Activated gamma-delta T cell (primary cell): ENCODE data around the gene MYOF.
"Not testable (repeated sequence)": the region's sequence is repeated elsewhere in the genome, so short reads cannot be mapped to it uniquely, and the experiment has no call there.

Source experiments
- DNase-seq: peaks from one replicate; lab custom pipeline; 2025; lab: John Stamatoyannopoulos, UW

Gene MYOF

DNA sequence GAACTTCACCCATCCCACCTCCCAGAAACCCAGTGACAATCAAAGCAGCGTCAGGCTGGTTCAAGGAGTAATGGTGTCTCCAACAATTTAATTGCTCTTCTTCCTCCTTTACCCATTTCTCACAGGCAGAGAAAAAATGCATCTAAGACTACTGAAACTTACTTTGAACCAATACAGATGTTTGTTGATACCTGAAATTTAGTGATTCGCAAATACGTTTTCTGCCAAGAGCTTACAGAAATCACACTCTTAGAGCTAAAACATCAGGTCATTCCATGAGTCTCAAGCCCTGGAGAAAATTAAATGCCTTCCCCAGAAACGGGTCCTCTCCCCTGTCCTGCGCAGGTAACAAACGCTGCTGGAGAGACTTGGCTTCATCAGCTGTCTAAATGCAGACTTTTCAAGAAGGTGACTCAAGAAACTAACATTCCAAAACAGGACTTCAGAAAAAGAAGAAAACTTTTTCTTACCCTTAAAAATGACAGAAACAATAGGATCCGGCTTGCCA lies 443 bp downstream of the MYOF start:
- no peak for DNase-seq

DNA sequence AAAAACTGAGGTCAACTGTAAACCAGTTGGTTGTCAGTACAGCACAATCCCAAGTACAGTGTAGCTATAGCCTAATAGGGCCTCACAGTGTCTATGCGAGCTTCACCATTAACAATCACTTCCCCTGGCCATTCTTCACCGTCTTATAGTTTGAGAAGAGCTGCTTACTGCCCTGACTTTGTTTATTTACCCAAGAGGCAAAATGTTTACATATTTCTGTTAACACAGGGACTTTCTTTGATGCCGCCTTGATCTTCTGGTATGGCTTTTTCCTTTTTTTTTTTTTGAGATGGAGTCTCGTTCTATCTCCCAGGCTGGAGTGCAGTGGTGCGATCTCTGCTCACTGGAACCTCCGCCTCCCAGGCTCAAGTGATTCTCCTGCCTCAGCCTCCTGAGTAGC lies 3.3 kb downstream of the MYOF start:
- DNase-seq: no peak

DNA sequence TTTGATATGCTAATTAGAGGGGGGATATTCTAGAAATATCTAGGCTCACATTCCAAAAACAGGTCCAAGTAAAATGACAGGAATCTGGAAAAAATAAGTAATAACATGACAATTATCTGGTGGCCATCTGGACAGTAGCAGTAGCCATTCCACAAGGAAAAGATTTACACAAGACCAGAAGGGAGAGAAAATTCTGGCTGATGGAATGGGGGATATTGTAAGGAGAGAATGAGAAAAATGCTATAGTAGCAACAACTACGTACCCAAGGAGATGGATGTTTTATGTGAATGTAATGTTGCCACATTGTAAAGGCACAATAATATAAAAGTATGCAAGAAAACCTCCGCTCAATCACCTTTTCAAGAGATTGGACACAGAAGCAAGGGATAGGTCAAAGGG lies 5.4 kb downstream of the MYOF start:
- no peak for DNase-seq

DNA sequence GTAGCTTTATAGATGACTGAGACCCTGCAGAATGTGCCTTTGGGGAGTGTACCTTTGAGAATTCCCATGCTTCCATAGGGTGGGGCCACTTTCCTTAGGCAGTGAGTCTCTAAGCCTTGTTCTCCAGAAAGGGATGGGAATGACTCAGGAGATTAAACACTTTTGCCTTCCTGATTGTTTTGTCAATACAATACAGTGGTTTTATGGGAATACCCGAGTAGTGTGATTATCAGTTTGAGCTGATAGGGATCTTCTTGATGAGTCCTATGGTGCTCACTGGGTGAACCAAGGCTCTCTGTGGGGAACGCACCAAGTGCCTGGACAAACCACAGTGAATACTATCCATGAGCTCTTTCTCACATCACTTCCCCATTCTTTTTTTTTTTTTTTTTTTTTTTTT lies 6.3 kb downstream of the MYOF start:
- no peak for DNase-seq

DNA sequence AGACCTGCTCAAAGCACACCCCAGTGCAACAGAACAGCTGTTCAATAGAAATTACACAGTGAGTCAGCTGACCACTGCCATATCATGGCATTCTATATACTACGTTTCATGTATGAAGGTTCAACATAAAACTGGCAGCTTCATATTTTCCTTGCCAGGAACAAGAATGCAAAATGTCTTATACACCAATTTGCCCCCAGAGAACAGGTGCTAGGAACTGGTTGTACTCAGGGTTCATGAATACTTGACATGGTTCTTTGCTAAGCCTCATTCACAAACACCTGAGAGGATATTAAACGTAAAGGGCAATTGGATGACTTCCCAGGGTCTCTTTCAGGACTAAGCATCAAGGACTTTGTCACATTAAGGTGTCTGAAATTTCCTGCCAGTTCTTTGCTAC lies 6.9 kb downstream of the MYOF start:
- no peak for DNase-seq

DNA sequence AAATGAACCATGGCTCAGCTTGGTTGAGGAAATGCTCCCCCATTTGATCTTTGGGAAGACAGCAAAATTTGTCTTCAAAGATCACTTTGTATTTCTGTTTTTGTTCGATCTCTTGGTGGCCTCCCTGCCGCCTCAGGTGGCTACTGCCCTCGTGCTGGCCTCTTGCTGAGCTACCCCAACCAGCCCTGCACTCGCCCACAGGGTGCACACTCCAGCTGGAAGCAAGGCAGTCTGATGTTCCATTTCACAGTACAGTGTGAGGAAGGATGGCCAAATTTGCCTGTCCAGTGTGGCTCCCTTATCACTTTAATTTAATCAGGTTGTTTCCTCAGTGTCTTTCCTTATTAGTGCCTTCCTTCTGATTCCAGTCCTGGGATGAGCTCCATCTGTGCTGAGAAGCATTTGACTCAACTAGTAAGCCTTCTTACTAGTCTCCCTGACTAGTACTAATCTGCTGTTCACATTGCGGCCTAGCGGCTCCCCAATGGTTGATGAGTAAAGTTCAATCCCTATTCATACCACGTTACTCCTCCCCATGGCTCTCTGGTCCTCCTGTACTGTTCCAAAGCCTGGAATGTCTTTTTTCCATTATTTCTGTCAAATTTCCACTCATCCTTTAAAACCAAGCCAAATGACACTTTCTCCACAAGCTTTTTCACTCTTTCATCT lies 8.2 kb downstream of the MYOF start:
- no peak for DNase-seq

DNA sequence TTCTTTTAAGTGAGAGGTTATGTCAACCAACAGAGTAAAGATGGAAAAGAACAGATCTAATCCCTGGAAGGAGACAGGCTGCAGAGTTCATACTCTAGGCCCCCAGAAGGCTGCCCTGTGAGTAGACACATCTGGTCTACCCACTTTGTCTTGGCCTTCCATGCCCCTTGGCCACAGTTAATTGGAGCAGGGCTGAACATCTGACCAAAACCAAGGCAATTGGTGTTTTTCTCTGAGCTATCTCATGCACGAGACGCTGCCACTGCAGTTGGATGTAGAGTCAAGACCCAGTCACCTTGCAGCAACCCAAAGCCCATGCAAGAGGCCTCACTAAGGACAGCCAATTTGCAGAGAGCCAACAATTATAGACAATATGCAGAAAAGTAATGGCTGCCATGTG lies 9.0 kb downstream of the MYOF start:
- no peak for DNase-seq

DNA sequence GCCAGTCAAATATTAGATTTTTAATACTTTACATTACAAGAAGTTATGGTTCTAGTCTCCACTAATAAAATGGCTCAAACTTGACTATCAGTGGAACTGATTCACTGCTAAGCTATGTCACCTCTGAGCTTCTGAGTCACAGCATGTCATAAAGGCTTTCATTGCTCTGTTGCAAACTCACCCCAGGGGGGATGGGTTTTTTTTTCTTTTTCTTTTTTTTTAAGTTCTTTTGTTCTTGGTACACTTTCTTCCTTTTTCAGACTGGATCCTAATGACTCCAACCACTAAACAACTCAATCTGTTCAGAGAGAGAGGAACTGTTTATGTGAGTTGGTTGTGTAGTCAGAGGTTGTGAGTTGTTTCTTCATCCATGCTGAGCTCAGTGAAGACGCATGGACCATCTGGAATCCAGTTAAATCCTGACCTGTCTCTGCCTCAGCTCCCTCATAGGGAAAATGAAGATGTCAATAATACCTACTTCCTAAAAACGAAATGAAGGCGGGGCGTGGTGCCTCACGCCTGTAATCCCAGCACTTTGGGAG lies 11.0 kb downstream of the MYOF start:
- no peak for DNase-seq

DNA sequence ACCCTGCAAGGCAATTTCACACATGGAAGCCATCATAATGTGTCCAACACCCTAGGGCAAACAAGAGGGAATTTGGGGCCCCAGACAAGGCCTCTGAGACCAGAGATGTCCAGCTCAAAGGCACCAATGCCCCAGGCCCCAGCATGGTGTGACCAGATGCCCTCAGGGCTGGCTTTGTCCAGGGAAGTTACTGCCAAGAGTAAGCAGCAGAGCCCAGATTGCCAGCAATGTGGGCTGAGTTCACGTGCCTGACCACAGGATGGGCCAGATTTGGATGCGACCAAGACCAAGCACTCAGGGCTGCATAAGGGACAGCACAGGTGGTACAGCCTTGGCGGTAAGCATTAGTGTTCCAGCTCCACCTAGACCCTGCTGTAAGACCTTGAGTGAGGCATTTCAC lies 12.7 kb downstream of the MYOF start:
- DNase-seq: no peak

DNA sequence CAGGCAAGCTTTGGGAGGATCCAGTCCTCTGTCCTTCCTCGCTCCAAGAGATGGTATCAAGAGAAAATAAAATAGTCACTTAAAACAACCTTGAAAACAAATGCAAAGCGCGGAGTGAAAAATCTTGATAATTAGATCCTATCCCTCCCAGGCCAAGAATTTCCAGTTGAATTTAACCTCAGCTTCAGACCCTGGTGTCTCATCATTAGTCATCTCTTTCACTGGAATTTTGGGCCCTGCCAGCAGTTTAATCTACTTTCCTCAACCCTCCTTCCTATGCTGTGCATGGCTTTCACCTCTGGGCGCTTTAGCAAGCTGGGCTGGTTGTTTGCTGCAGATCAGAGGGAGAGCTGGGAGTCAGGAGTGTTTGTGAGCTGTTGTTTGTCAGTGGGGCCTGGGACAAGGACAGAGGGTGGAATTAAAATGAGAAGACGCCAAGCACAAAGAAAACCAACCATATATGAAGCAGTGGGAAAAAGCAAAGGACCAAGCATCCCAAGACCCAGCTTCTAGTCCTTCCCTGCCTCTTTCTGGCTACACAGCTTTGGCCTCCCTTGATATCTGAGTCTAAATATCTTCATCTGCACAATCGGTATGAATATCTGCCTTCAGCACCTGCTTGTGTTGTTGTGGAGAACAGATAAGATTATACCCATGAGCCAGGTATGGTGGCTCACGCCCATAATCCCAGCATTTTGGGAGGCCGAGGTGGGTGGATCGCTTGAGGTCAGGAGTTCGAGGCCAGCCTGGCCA lies 13.5 kb downstream of the MYOF start:
- DNase-seq: no peak

DNA sequence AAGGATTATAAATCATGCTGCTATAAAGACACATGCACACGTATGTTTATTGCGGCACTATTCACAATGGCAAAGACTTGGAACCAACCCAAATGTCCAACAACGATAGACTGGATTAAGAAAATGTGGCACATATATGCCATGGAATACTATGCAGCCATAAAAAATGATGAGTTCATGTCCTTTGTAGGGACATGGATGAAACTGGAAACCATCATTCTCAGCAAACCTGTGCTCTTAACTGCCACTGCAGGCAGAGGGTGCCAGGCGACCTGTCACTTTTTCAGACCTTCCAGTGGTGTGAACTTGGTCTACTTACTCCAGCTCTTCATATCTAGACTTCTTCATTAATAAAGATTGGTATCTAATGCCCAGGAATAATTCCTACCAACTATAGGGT lies 14.5 kb downstream of the MYOF start:
- not testable (repeated sequence) for DNase-seq

DNA sequence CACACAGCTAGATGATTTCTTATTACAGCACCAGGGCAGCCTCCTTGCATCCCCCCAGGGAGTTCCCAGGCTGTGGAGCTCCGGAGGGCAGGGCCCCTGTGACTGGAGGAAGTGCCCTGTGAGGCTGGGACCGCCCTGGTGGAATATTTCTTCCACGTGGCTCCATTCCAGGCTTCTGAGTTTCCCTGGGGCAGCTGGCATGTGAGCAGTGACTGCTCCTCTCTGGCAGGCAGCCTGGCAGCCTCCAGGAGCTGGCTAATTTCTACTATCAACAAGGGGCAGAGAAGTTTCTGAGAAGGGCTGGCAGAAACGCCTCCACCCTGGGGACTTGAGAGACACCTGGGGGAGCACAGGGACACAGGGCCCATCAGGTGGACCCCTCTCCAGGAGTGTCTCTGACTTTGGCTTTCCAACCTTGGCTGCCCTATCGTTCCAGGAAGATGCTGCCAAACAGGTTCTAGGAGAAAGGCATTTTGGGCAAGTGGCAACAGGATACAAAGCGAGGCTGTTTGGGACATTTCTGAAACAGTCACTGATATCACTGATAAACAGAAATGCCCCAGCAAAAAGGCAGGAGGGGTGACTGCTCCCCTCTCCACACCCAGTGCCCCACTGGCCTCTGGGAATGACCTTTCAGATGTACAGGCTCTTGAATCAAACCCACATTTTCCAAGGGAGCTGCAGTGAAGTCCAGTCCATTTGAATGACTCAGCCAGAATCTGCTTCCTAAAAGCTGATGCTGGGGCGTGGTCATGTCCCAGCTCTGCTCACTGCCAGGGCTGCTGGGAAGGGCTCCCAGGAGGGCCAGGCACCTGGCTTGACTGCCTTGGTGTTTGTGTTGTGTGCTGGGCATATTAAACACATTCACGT lies 16.1 kb downstream of the MYOF start:
- DNase-seq: no peak

DNA sequence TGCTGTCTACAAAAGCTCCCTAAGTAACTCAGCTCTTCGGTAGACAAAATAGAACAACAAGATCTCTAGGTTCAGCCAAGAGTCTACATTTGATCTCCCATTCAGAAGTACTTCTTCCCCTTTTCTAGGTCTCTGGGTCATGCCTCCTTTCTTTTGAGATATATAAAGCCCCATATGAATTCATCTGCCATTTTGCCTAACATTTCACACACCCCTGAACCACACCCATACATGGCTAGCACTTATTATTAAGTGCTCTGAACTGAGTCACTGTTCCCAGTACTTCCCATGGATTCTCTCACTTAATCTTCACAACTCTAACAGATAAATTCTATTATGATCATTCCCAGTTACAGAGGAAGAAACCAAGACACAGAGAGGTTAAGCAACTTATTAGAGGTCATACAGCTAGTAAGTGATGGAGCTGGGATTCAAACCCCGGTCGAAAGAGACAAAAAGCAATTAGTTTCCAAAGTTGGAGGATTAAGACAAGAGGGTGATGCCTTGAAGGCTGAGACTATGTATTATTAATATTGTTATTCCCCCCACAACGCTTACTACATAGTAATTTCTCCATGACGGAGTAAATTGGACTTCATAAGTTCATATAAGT lies 17.3 kb downstream of the MYOF start:
- DNase-seq: no peak

DNA sequence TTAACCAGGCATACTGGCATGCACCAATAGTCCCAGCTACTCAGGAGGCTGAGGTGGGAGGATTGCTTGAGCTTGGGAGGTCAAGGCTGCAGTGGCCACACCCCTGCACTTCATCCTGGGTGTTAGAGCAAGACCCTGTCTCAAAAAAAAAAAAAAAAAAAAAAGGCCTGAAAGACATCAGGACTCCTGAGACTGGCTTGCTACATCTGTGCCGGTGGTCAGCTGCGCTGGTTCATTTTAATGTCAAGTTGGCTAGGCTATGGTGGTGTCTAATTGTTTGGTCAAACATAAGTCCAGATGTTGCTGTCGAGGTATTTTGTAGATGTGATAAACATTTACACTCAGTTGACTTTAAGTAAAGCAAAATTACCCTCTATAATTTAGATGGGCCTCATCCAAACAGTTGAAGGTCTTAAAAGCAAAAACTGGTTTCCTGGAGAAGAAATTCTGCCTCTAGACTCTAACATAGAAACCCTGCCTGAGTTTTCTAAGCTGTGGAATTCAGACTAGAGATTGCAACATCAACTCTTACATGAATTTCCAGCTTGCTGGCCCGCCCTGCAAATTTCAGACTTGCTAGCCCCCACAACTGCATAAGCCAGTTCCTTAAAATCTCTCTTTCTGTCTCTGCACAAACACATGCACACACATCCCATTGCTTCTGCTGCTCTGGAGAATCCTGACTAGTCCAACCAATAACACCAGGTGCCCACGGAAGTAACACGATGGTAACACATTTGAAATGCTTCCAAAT lies 18.2 kb downstream of the MYOF start:
- no peak for DNase-seq

DNA sequence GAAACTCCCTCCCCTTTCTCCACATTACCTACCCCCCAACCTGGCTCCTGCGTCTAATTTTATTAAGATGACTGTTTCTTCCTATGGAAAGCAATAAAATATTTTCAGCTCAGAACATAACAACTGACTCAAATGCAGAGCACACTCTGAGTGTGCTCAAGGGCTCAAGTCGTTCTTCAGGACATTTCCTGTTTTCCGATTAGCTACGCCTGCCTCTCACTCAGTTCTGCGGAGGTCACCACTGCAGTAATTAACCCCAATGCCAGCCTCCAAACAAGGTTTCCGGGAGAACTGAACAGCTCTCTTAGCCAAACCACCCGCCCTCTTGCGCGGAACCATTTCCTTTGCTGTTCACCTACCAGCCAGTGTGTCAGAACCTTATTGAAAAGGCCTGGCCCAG lies 19.3 kb downstream of the MYOF start:
- no peak for DNase-seq

DNA sequence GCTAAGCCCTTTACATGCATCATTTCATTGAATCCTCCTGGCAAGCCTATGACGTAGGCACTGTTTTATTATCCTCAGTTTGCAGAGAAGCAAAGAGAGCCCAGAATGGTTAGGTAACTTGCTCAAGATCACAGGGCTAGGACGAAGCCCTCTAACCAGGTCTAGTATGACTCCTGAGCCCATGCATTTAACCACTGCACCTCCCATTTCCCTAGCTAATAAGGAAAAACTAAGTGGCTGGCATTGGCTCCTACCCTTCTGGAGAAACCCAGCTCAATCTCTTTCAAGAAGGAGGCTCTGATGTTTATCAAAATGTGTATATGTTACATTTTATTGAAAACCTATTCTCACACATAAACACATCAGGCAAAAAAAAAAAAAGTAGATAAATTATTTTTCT lies 19.8 kb downstream of the MYOF start:
- DNase-seq: no peak

DNA sequence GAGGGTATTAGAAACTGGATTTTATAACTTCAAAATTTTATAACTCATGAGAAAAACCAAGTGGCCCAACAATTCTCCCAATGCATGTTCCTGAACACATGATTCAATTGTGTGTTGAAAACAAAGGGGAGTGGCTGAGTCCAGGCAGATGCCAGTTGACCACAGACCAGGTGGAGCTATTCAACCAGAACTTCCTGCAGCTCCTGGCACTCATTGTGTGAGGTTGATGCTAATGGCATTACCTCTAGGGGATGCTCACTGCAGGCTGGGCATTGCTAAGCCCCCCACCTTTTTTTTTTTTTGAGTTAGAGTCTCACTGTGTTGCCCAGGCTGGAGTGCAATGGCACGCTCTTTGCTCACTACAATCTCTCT lies 20.3 kb downstream of the MYOF start:
- no peak for DNase-seq

DNA sequence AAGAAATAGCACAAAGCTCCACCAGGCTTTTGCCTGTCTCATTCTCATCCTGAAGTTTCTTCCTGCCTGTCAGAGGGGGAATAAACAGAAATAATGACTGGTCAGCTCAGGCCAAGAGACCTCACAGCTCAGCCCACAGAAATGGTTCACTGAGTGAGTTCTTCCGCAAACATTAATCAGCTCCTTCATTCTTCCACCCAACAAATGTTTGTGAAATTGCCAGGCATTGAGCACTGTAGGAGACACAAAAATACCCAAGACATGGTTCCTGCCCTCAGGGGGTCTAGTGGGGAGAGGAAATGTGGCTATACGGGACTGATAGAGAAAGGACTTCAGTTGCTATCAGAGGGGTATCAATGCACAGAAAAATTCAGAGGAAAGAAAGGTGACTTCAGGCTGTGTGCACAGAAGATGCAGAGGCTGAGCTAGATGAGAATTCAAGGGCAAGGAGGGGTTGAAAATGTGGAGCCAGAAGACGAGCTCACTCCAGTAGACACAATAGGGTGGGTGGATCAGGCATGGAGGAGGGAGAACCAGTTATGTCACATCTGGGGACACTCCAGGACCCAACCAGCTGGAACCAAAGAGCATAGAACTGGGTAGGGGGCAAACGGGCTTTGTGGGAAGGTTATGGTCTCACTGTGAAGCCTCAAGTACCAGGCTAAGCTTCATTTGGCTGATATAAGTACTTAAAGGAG lies 20.9 kb downstream of the MYOF start:
- DNase-seq: no peak

DNA sequence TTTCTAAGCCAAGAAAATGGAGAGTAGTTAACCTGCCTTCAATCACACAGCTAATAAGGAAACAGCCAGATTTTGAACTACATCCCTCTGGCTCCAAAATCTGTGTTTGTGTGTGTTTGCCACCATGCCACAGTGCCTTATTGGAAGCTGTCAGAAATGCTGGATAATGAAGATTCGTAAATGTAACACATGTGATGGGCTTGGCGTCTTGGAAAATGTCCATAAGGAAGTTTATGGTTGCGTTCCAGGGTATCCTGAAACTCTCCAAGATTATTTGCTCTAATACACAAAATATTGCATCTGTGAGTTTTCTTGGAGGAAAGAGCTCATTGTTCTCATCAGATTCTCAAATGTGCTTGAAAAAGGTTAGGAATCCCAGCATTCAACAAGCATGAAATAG lies 22.7 kb downstream of the MYOF start:
- no peak for DNase-seq

DNA sequence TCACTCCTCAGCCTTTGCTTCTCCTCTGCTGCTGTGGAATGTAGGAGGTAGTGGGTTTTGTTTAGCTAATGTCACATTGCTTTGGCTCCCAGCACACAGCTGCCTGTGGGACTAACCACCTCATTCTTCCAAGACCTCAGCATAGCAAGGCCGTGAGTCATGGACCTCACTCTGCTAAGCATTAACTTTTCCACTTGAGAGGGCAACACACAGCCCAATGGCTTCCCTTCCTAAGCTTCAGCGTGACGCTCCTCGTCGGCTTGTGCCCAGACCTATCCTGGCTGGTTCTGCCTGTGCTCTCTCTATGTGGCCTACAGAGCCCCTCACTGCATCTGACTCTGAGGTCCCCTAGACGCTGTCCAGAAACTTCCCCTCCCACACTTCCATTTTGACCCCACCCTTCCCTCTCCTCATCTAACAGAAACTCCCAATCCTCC lies 23.3 kb downstream of the MYOF start:
- no peak for DNase-seq

DNA sequence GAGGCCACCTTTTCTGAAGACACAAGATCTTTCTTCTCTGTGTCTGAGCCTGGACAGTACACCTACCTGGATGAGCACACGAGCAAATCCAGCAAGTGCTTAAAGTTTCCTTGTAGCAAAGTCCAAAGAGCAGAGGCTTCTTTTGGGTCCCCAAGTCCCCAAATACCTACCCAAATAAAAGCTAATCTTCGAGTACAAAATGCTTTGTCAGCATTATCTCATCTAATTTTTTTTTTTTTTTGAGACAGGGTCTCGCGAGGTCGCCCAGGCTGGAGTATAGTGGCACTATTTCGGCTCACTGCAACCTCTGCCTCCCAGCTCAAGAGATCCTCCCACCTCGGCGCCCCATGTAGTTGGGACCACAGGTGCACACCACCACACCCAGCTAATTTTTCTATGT lies 24.6 kb downstream of the MYOF start:
- DNase-seq: no peak
